ENCODE results near the gene SELENBP1. TPM values are rescaled to one million over a fixed set of nuclear protein-coding genes. Genes with fewer than 3 reads are reported as not detected.

Gene SELENBP1
- total RNA-seq, 3 donors from 2014 or later (not counting 1 experiment from before 2014, with no cell fraction given) = not detected

DNA sequence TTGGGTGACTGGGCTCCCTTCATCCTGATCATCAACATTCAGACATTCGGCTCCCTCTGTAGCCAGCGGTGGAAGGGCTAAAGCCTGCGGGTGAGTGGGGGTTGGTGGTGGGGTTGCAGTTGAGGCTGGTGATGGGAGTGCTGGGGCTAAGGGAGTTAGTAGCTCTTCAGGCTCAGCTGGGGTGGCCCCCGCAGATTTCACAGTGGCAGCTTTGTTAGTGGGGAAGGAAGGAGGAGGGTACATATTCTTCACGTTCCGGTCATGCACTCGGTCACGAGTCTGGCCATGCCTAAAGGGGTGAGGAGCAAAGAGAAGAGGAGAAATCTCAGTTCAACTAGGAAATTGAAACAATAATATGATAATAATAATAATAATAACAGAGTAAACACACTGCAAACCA is 33.7 kb upstream of the SELENBP1 start:
- H3K9me3 ChIP-seq (ENCODE audit: control insufficient read depth, insufficient read depth, low read length) = no peaks in the 10 kb centered on the region
- Mint-ChIP-seq H3K27ac (no peak overlapping the region), H3K4me1 (no peaks in the 10 kb centered on the region), H3K9me3 (no peaks in the 10 kb centered on the region), H3K27me3 (ENCODE audit: low read depth in 2 of 2) (no peaks in the 10 kb centered on the region), H3K4me3 (no peak overlapping the region), H3K36me3 (peaks cover 5% of the 10 kb centered on the region)
- no peak for DNase-seq
- H3K27me3 ChIP-seq (ENCODE audit: control insufficient read depth, insufficient read depth, low read length) = no peaks in the 10 kb centered on the region
- over 99% methylated on average over 8 of the region's 8 CpGs for WGBS (ENCODE audit: insufficient coverage)
- intact Hi-C loops (cut with micrococcal nuclease) = no loop called here
- H3K36me3 ChIP-seq (ENCODE audit: control insufficient read depth, insufficient read depth, low read length) = peaks cover 78% of the 10 kb centered on the region
- no peaks in the 10 kb centered on the region for H3K4me1 ChIP-seq (ENCODE audit: control insufficient read depth, insufficient read depth, low read length)
- ATAC-seq = no peak
- TF ChIP-seq CTCF (IDR thresholded peaks at IDR 0.05) = no peak
- no peak overlapping the region for H3K4me3 ChIP-seq (ENCODE audit: low read length)
- H3K27ac ChIP-seq (ENCODE audit: low read length) = no peak overlapping the region

DNA sequence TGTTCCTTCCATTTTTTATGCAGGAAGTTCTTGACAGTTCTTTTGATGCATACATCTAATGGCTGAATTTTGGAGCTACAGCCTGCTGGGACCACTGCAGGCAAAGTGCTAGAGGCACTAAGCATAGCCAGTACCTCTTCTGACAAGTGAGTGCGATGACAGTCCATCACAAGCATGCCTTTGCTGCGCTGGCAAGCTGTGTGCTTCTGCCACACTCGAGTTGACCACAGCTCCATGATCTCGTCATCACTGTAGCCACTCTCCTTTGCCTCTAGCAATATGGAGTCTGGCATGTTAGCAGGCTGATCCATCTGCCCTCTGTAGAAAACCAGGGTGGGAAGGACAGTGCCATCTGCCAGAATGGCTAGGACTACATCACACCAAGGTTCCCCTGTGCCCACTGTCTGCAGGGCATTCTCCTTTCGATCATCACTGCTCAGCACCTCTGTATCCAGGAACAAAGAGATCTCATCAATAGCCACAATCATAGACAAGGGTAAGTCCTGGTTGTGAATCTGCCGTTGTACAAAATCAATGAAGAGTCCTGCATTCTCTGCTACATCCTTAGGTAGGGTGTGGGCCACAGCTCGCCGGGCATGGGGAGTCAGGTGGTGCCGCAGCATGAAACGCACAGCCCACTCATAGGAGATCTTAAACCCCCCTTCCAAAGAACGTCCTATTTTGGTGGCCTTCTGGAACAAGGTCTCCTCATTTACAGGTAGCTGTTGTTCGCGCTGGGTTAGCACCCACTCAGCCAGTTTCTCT is 32.9 kb upstream of the SELENBP1 start:
- H3K9me3 ChIP-seq (ENCODE audit: control insufficient read depth, insufficient read depth, low read length) = no peaks in the 10 kb centered on the region
- 94% methylated on average over 13 of the region's 13 CpGs for WGBS (ENCODE audit: insufficient coverage)
- Mint-ChIP-seq H3K27me3 (ENCODE audit: low read depth in 2 of 2) (no peaks in the 10 kb centered on the region), H3K9me3 (no peaks in the 10 kb centered on the region), H3K36me3 (no peaks in the 10 kb centered on the region), H3K27ac (no peak overlapping the region), H3K4me1 (peaks cover 7% of the 10 kb centered on the region in 2 donors), H3K4me3 (no peak overlapping the region)
- H3K27me3 ChIP-seq (ENCODE audit: control insufficient read depth, insufficient read depth, low read length) = no peaks in the 10 kb centered on the region
- no peak for TF ChIP-seq CTCF (IDR thresholded peaks at IDR 0.05)
- H3K36me3 ChIP-seq (ENCODE audit: control insufficient read depth, insufficient read depth, low read length) = peaks cover 77% of the 10 kb centered on the region
- no peak overlapping the region for H3K4me3 ChIP-seq (ENCODE audit: low read length)
- intact Hi-C loops (cut with micrococcal nuclease) = no loop called here
- H3K27ac ChIP-seq (ENCODE audit: low read length) = no peak overlapping the region
- peaks cover 5% of the 10 kb centered on the region for H3K4me1 ChIP-seq (ENCODE audit: control insufficient read depth, insufficient read depth, low read length)
- ATAC-seq (no peak), DNase-seq (no peak)

- WGBS (ENCODE audit: insufficient coverage) = 94% methylated on average over 3 of the region's 3 CpGs
- H3K4me3 Mint-ChIP-seq = no peak overlapping the region
Measured at GRCh38 chr1:151403612-151404011, 31.1 kb upstream of the SELENBP1 start.

More at GRCh38 chr1:151403612-151404011, 31.1 kb upstream of the SELENBP1 start:
- Histone ChIP-seq H3K27me3 (ENCODE audit: control insufficient read depth, insufficient read depth, low read length) (no peaks in the 10 kb centered on the region), H3K9me3 (ENCODE audit: control insufficient read depth, insufficient read depth, low read length) (no peaks in the 10 kb centered on the region), H3K27ac (ENCODE audit: low read length) (no peak overlapping the region), H3K36me3 (ENCODE audit: control insufficient read depth, insufficient read depth, low read length) (peaks cover 60% of the 10 kb centered on the region), H3K4me1 (ENCODE audit: control insufficient read depth, insufficient read depth, low read length) (peaks cover 15% of the 10 kb centered on the region), H3K4me3 (ENCODE audit: low read length) (no peak overlapping the region)
- DNase-seq = no peak
- no peaks in the 10 kb centered on the region for H3K36me3 Mint-ChIP-seq
- no peaks in the 10 kb centered on the region for H3K9me3 Mint-ChIP-seq
- peaks cover 20 to 21% of the 10 kb centered on the region in 2 donors for H3K4me1 Mint-ChIP-seq
- no peak for ATAC-seq
- H3K27me3 Mint-ChIP-seq (ENCODE audit: low read depth in 2 of 2) = no peaks in the 10 kb centered on the region
- H3K27ac Mint-ChIP-seq = peak overlapping the region; percentile 40 to 41
- TF ChIP-seq CTCF (IDR thresholded peaks at IDR 0.05) = no peak
- intact Hi-C loops (cut with micrococcal nuclease) = no loop called here

All from natural killer cell (primary cell).